ENCODE results near the gene PLA2G4D. TPM values are rescaled to one million over a fixed set of nuclear protein-coding genes. Genes with fewer than 3 reads are reported as not detected.

PLA2G4D gene, protein sequence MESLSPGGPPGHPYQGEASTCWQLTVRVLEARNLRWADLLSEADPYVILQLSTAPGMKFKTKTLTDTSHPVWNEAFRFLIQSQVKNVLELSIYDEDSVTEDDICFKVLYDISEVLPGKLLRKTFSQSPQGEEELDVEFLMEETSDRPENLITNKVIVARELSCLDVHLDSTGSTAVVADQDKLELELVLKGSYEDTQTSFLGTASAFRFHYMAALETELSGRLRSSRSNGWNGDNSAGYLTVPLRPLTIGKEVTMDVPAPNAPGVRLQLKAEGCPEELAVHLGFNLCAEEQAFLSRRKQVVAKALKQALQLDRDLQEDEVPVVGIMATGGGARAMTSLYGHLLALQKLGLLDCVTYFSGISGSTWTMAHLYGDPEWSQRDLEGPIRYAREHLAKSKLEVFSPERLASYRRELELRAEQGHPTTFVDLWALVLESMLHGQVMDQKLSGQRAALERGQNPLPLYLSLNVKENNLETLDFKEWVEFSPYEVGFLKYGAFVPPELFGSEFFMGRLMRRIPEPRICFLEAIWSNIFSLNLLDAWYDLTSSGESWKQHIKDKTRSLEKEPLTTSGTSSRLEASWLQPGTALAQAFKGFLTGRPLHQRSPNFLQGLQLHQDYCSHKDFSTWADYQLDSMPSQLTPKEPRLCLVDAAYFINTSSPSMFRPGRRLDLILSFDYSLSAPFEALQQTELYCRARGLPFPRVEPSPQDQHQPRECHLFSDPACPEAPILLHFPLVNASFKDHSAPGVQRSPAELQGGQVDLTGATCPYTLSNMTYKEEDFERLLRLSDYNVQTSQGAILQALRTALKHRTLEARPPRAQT
- total RNA-seq (2022; extraction: Qiagen RNA extraction; ENCODE audit: low read depth), result not detected in 5 replicates

DNA sequence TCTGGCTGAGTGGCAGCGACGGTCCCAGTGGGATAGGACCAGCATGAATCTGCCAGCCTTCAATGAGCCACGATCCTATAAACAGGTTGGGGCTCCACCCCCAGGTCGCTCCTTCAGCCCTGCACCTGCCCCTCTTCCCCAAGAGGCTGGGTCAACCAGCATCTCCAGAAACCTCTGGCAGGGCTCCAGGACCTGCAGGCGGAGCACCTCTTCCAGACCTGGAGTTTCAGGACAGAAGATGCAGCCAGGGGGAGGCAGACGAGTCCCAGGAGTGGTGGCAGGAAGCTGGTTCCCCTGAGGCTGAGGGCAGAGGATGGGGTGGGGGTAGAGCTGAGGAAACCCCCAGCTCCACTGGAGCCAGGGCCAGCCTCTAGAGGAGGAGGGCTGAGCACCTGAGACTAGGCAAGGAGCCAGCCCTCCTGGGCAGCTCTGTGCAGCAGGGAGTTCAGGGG lies at the start of gene PLA2G4D:
Gene PLA2G4D (minus strand): TSS at position 51 of the 452 bp plus-strand sequence. CDS start 103 bp downstream, outside the sequence.

DNA sequence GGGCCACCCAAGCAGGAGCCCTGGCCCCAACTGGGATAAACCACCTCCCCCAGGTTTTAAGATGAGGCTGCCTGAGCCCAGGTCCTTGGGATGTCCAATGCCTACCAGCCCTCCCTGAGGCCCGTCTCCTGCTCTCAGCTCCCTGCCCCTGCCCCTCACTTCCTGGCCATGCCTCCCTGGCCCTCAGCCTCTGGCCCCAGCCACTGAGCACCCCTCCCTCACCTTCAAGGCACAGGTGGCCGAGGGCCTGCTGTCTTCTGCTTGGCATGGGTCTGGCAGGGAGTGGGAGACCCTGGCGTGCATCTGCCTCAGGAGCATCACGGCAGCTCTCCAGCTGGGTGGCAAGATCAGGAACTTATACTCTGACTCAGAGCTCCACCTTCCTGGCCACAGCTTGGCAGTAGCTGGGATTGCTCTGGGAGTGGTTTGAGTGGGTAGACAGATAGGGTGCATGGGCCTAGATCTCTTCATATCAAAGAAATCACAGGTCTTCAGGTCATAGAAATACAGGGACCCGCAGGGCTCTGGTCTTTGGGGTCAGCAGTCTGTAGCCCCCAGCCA lies 73.6 kb downstream of the PLA2G4D start, which contains the start of gene PLA2G4E:
Gene PLA2G4E (minus strand): TSS at position 330 of the 561 bp plus-strand sequence. CDS start 12 bp downstream, at position 318.

Other genes starting within 250 kb of the PLA2G4D start
- 0.08 to 0.32 TPM (median 0.22 TPM) in 5 replicates for gene SPTBN5, start 200.5 kb downstream of the PLA2G4D start, total RNA-seq (2022; extraction: Qiagen RNA extraction; ENCODE audit: low read depth)
- 10.5 to 13.9 TPM (median 13.0 TPM) in 5 replicates for gene EHD4, start 122.0 kb downstream of the PLA2G4D start, total RNA-seq (2022; extraction: Qiagen RNA extraction; ENCODE audit: low read depth)
- not detected in 5 replicates for gene PLA2G4E, start 73.5 kb downstream of the PLA2G4D start, total RNA-seq (2022; extraction: Qiagen RNA extraction; ENCODE audit: low read depth)
- gene PLA2G4F, start 62.1 kb upstream of the PLA2G4D start, total RNA-seq (2022; extraction: Qiagen RNA extraction; ENCODE audit: low read depth), result not detected in 5 replicates
- 14.7 to 17.1 TPM (median 14.9 TPM) in 5 replicates for gene VPS39, start 113.7 kb upstream of the PLA2G4D start, total RNA-seq (2022; extraction: Qiagen RNA extraction; ENCODE audit: low read depth)
- 5.5 to 8.1 TPM (median 6.5 TPM) in 5 replicates for gene GANC, start 178.6 kb upstream of the PLA2G4D start, total RNA-seq (2022; extraction: Qiagen RNA extraction; ENCODE audit: low read depth)
- 21.8 to 34.7 TPM (median 26.2 TPM) in 5 replicates for gene TMEM87A, start 178.9 kb upstream of the PLA2G4D start, total RNA-seq (2022; extraction: Qiagen RNA extraction; ENCODE audit: low read depth)

Measured in A549 treated with RU486 at 1 μM for 4 hours (cell line).